GM12878 (cell line): ENCODE data around the gene HERC6. TPM values are rescaled to one million over a fixed set of nuclear protein-coding genes. Genes with fewer than 3 reads are reported as not detected.

Source experiments
- ATAC-seq: fragments of 200-7000 bp; cut with Tn5 transposase; 3 replicates; pipeline ENCODE4 v1.9.1; 2020; ENCODE audit warnings: mild to moderate bottlenecking, moderate library complexity
- BruUV-seq: library from RNA; stranded (reverse); fragments of 400-500 nt; replicated peaks from 2 replicates; lab custom pipeline; 2021; lab: Mats Ljungman, UMichigan
- CTCF ChIA-PET: fragments of 300-600 bp; sonication (Branson Sonifier 250); formaldehyde crosslinking; extraction: SDS; loops from one replicate; lab custom pipeline; 2021; ENCODE audit warnings: inconsistent platforms; lab: Yijun Ruan, JAX
- POLR2A ChIA-PET: fragments of 350-600 bp; formaldehyde crosslinking; extraction: SDS; loops from one replicate; lab custom pipeline; 2021; ENCODE audit warnings: inconsistent platforms; lab: Charles Lee
- RAD21 ChIA-PET: fragments of 300-600 bp; sonication (Branson Sonifier 250); formaldehyde crosslinking; loops from one replicate; lab custom pipeline; 2023; ENCODE audit warnings: antibody characterized with exemption; ENCODE audit not compliant: unreplicated experiment; lab: Charles Lee
- SMC1A ChIA-PET: fragments of 300-600 bp; sonication (Branson Sonifier 250); formaldehyde crosslinking; loops from one replicate; lab custom pipeline; 2023; ENCODE audit not compliant: unreplicated experiment, uncharacterized antibody; lab: Charles Lee
- DNase-seq: peaks from one replicate; pipeline ENCODE4 v3.0.0-alpha.2; 2011; ENCODE audit warnings: low read depth, low spot score
- FAIRE-seq: peaks from 3 replicates; lab custom pipeline; 2011; peaks lifted over from hg19 to GRCh38; lab: Jason Lieb, UNC
- H2AFZ ChIP-seq: 2 replicates; pipeline ENCODE4 v1.6.0; 2011; ENCODE audit warnings: low read depth, low read length, control low read depth; ENCODE audit not compliant: control insufficient read depth
- H3K27ac ChIP-seq: 2 replicates; pipeline ENCODE4 v1.5.1; 2011; ENCODE audit warnings: control low read depth; ENCODE audit not compliant: control insufficient read depth, insufficient read depth
- H3K27me3 ChIP-seq, 2 experiments: replicated peaks in 1 of 2; 2 replicates each; pipeline versions ENCODE4 v1.6.0 to v1.6.1; 2011; ENCODE audit warnings: low read length in 1 of 2; ENCODE audit not compliant: control insufficient read depth in 2 of 2, insufficient read depth in 2 of 2
- H3K36me3 ChIP-seq, 2 experiments: 2 replicates each; pipeline ENCODE4 v1.5.1; 2011; ENCODE audit warnings: low read length in 1 of 2; ENCODE audit not compliant: control insufficient read depth in 2 of 2, insufficient read depth in 2 of 2
- H3K4me1 ChIP-seq: 2 replicates; pipeline ENCODE4 v1.6.1; 2011; ENCODE audit warnings: mild to moderate bottlenecking, low read length, moderate library complexity, mixed read lengths; ENCODE audit not compliant: control insufficient read depth, insufficient read depth
- H3K4me2 ChIP-seq: 2 replicates; pipeline ENCODE4 v1.6.0; 2011; ENCODE audit warnings: control low read depth; ENCODE audit not compliant: control insufficient read depth, insufficient read depth
- H3K4me3 ChIP-seq: fragments of 200-600 bp; sonication (generic); 2 replicates; pipeline ENCODE4 v1.5.1; 2016
- H3K79me2 ChIP-seq: 2 replicates; pipeline ENCODE4 v1.6.0; 2011; ENCODE audit warnings: low read length; ENCODE audit not compliant: control insufficient read depth, insufficient read depth
- H3K9ac ChIP-seq: 2 replicates; pipeline ENCODE4 v1.8.0; 2011; ENCODE audit warnings: low read length, control low read depth, mixed read lengths; ENCODE audit not compliant: control insufficient read depth, insufficient read depth
- H3K9me3 ChIP-seq: replicated peaks from 3 replicates; pipeline ENCODE4 v1.5.1; 2011; ENCODE audit warnings: mild to moderate bottlenecking, low read length; ENCODE audit not compliant: control insufficient read depth, insufficient read depth
- H4K20me1 ChIP-seq: 2 replicates; pipeline ENCODE4 v1.6.0; 2011; ENCODE audit not compliant: control insufficient read depth, insufficient read depth
- ESRRA ChIP-seq: IDR thresholded peaks from 2 replicates; pipeline ENCODE4 v1.6.1; 2012; ENCODE audit warnings: mild to moderate bottlenecking, low read length, improper control_type of control experiment
- FOXK2 ChIP-seq: fragments of 450-650 bp; IDR thresholded peaks from 2 replicates; pipeline ENCODE4 v1.6.1; 2017; ENCODE audit warnings: mild to moderate bottlenecking, moderate library complexity
- MEF2A ChIP-seq: IDR thresholded peaks from 2 replicates; pipeline ENCODE4 v1.6.1; 2011; ENCODE audit warnings: low read depth, mild to moderate bottlenecking, low read length, moderate library complexity; ENCODE audit not compliant: insufficient read depth
- NFYB ChIP-seq: IDR thresholded peaks from 2 replicates; pipeline ENCODE4 v1.6.1; 2011; ENCODE audit warnings: low read depth, mild to moderate bottlenecking, low read length, improper control_type of control experiment, moderate library complexity; ENCODE audit not compliant: insufficient read depth
- POU2F2 ChIP-seq: IDR thresholded peaks from 3 replicates; pipeline ENCODE4 v1.6.1; 2011; ENCODE audit warnings: low read depth, mild to moderate bottlenecking, low read length, borderline replicate concordance
- WGBS: methylation state at CpG from one replicate; pipeline ENCODE4 v1.1.6; 2016; ENCODE audit warnings: low lambda C conversion rate; ENCODE audit not compliant: insufficient replicate concordance, insufficient coverage; ENCODE audit errors: missing lambda C conversion rate; 5-methylcytosine and 5-hydroxymethylcytosine counted together
- in situ Hi-C: fragments of 300-500 bp; cut with MboI; formaldehyde crosslinking; loops from 9 replicates; pipeline ENCODE4 v1.14.3; 2018; ENCODE audit warnings: mixed read lengths
- intact Hi-C: fragments of 100-400 bp; cut with micrococcal nuclease; formaldehyde crosslinking; loops from one replicate; pipeline ENCODE4 v1.14.2; 2022; ENCODE audit not compliant: unreplicated experiment
- polyA plus RNA-seq, 11 experiments: library from polyadenylated mRNA; depleted of rRNA in 4 of 11; unstranded in 6 of 11; stranded (reverse) in 5 of 11; fragments of >200 nt; fragmentation: Nextera tagmentation in 4 of 11; fragmentation: Illumina TruSeq in 1 of 11; extraction: Ambion mirVana in 4 of 11; extraction: Trizol in 1 of 11; gene quantifications; 1 replicate in 1 of 11; 2 replicates in 10 of 11; pipeline versions ENCODE4 v1.2.1 to v1.2.3, GENCODE V29; 2011 to 2016; ENCODE audit warnings: inconsistent platforms in 2 of 11, missing spikeins in 2 of 11, low read depth in 1 of 11
- total RNA-seq, 4 experiments: library from RNA; depleted of rRNA in 3 of 4; stranded (reverse); fragments of >200 nt in 3 of 4; fragmentation: Illumina TruSeq in 1 of 4; extraction: Trizol in 1 of 4; gene quantifications; 2 replicates each; pipeline versions ENCODE4 v1.2.1 to v1.2.3, GENCODE V29; 2013 to 2021

HERC6 gene
- total and polyA plus RNA-seq, 10 of the 15 experiments (the other 5 are each of a cell fraction or from before 2014, with no cell fraction given), result 1.7 to 26.4 (median 5.9) TPM

GRCh38 chr4:88441696-88442095, 63.0 kb downstream of the HERC6 start:
- ChIA-PET CTCF (interaction anchor here (1.1 to 1.8 kb wide), 2 partner anchors 13 to 63 kb away, joined by 5 read pairs; partner anchors contain the start of gene HERC6), RAD21 (interaction anchor here (1.2 kb wide), 1 partner anchor 73 kb away, joined by 3 read pairs; no protein-coding TSS in a partner anchor)
- in situ Hi-C loops, result no loop called here

GRCh38 chr4:88442689-88443191, 64.1 kb downstream of the HERC6 start:
- WGBS, result 100% methylated on average over 1 of the region's 1 CpG
- Histone ChIP-seq H3K27ac (no peak overlapping the region), H2AFZ (no peak overlapping the region), H3K9me3 (peaks cover 2% of the 10 kb centered on the region; the same call in 1 of the 3 replicates), H3K4me1 (no peaks in the 10 kb centered on the region), H3K4me2 (no peak overlapping the region), H4K20me1 (no peaks in the 10 kb centered on the region), H3K4me3 (no peak overlapping the region), H3K79me2 (no peaks in the 10 kb centered on the region; the same call in 1 of the 2 replicates), H3K9ac (no peak overlapping the region), H3K27me3 (no peaks in the 10 kb centered on the region), H3K36me3 (peaks cover 0 to 12% of the 10 kb centered on the region in 2 experiments; a peak in 3 of 4 replicates)
- ChIA-PET CTCF (no interaction called here), POLR2A (no interaction called here), RAD21 (no interaction called here), SMC1A (no interaction called here)
- in situ Hi-C loops, result no loop called here
- ATAC-seq, result no peak
- TF ChIP-seq FOXK2 (no peak), POU2F2 (peak; percentile 51; the same call in 1 of the 3 replicates), NFYB (peak; percentile 67)
- FAIRE-seq, result no peak
- no peak for DNase-seq
- intact Hi-C loops, result no loop called here
- TSS peak; percentile 76 for BruUV-seq

More at GRCh38 chr4:88441696-88442095, 63.0 kb downstream of the HERC6 start:
- no peak for DNase-seq
- Histone ChIP-seq H3K9ac (no peak overlapping the region), H2AFZ (no peak overlapping the region), H3K36me3 (peaks cover 0 to 12% of the 10 kb centered on the region in 2 experiments; a peak in 3 of 4 replicates), H4K20me1 (no peaks in the 10 kb centered on the region), H3K4me3 (no peak overlapping the region), H3K4me1 (no peaks in the 10 kb centered on the region), H3K27ac (no peak overlapping the region), H3K79me2 (no peaks in the 10 kb centered on the region; the same call in 1 of the 2 replicates), H3K9me3 (peaks cover 2% of the 10 kb centered on the region; the same call in 1 of the 3 replicates), H3K27me3 (no peaks in the 10 kb centered on the region), H3K4me2 (no peak overlapping the region)
- TF ChIP-seq MEF2A, result no peak
- TF ChIP-seq ESRRA, result no peak
- BruUV-seq, result no TSS peak
- FAIRE-seq, result no peak
- SMC1A ChIA-PET, result interaction anchor here (0.8 to 1.4 kb wide), 4 partner anchors 10 to 61 kb away, joined by 3 to 4 read pairs (median 3); partner anchors contain the start of gene HERC5
- no peak for ATAC-seq
- POLR2A ChIA-PET, result no interaction called here
- intact Hi-C loops, result no loop called here
